DOHH2 (cell line): ENCODE measurements around the gene MYPN.

ENCODE experiments used
- H3F3A ChIP-seq: fragments of 200-600 bp; sonication (generic), shearing (Covaris generic); 2 replicates; pipeline ENCODE4 v1.6.0; 2016; ENCODE audit warnings: antibody characterized with exemption, mild to moderate bottlenecking; ENCODE audit not compliant: control insufficient read depth, insufficient read depth
- H3K27ac ChIP-seq: fragments of 200-600 bp; sonication (generic); 2 replicates; pipeline ENCODE4 v1.5.1; 2014; ENCODE audit warnings: low read depth, mild to moderate bottlenecking, low read length, moderate library complexity
- H3K27me3 ChIP-seq: fragments of 200-600 bp; sonication (generic); 2 replicates; pipeline ENCODE4 v1.6.1; 2014; ENCODE audit warnings: mild to moderate bottlenecking, low read length, mixed read lengths; ENCODE audit not compliant: control insufficient read depth
- H3K36me3 ChIP-seq: fragments of 200-600 bp; sonication (generic); 2 replicates; pipeline ENCODE4 v1.6.1; 2014; ENCODE audit warnings: mild to moderate bottlenecking, low read length, moderate library complexity, mixed read lengths; ENCODE audit not compliant: control insufficient read depth
- H3K4me1 ChIP-seq: fragments of 200-600 bp; sonication (generic); 2 replicates; pipeline ENCODE4 v1.6.1; 2014; ENCODE audit warnings: mild to moderate bottlenecking, low read length, mixed read lengths; ENCODE audit not compliant: control insufficient read depth
- H3K4me2 ChIP-seq: fragments of 200-600 bp; sonication (generic); 2 replicates; pipeline ENCODE4 v1.6.0; 2014; ENCODE audit warnings: mild to moderate bottlenecking, low read length, moderate library complexity
- H3K4me3 ChIP-seq: fragments of 200-600 bp; sonication (generic); 2 replicates; pipeline ENCODE4 v1.5.1; 2014; ENCODE audit warnings: mild to moderate bottlenecking, low read length, mixed read lengths
- H3K79me2 ChIP-seq: fragments of 200-600 bp; sonication (generic); 2 replicates; pipeline ENCODE4 v1.6.1; 2014; ENCODE audit warnings: mild to moderate bottlenecking, low read length, mixed read lengths; ENCODE audit not compliant: control insufficient read depth
- H3K9me2 ChIP-seq: fragments of 200-600 bp; sonication (generic); replicated peaks from 2 replicates; pipeline ENCODE4 v1.6.1; 2014; ENCODE audit warnings: mild to moderate bottlenecking, low read length, mixed read lengths; ENCODE audit not compliant: control insufficient read depth
- H3K9me3 ChIP-seq: fragments of 200-600 bp; sonication (generic); 2 replicates; pipeline ENCODE4 v1.6.1; 2014; ENCODE audit warnings: antibody characterized with exemption, low read length, mixed read lengths; ENCODE audit not compliant: control insufficient read depth, insufficient read depth
- H4K20me1 ChIP-seq: fragments of 200-600 bp; sonication (generic); 2 replicates; pipeline ENCODE4 v1.6.0; 2014; ENCODE audit warnings: low read depth, mild to moderate bottlenecking, antibody characterized with exemption, low read length, moderate library complexity; ENCODE audit not compliant: control insufficient read depth, insufficient read depth
- CTCF ChIP-seq: fragments of 200-600 bp; sonication (generic); IDR thresholded peaks from one replicate; pipeline ENCODE4 v1.5.1; 2014; ENCODE audit warnings: antibody characterized with exemption, mild to moderate bottlenecking, low read depth, low read length; ENCODE audit not compliant: poor library complexity, severe bottlenecking
- EZH2phosphoT487 ChIP-seq: fragments of 200-600 bp; sonication (generic); IDR thresholded peaks from 2 replicates; pipeline ENCODE4 v1.6.1; 2017; ENCODE audit warnings: borderline replicate concordance, mild to moderate bottlenecking, antibody characterized with exemption, low read length, moderate library complexity, mixed read lengths

The MYPN gene

GRCh38 chr10:68103261-68103878 is 5.9 kb upstream of the MYPN start:
- H3K36me3 ChIP-seq: no peaks in the 10 kb centered on the region
- H3K9me3 ChIP-seq: no peaks in the 10 kb centered on the region
- TF ChIP-seq EZH2phosphoT487 (no peak), CTCF (no peak)
- H3K27ac ChIP-seq: no peak overlapping the region
- H3K4me1 ChIP-seq: no peaks in the 10 kb centered on the region
- H3K79me2 ChIP-seq: no peaks in the 10 kb centered on the region
- H3F3A ChIP-seq: 0 out of 2 replicates have a peak, but pooled peaks cover 2% of the 10 kb centered on the region
- no peaks in the 10 kb centered on the region for H3K9me2 ChIP-seq
- H3K4me3 ChIP-seq: no peak overlapping the region
- H3K27me3 ChIP-seq: no peaks in the 10 kb centered on the region
- no peak overlapping the region for H3K4me2 ChIP-seq
- no peaks in the 10 kb centered on the region for H4K20me1 ChIP-seq

- Histone ChIP-seq H3K36me3 (no peaks in the 10 kb centered on the region), H3K79me2 (no peaks in the 10 kb centered on the region), H3K27ac (no peak overlapping the region)
Observed at GRCh38 chr10:68103901-68104300, 5.4 kb upstream of the MYPN start.

GRCh38 chr10:68105820-68106219 is 3.5 kb upstream of the MYPN start:
- no peaks in the 10 kb centered on the region for H3K9me3 ChIP-seq
- no peaks in the 10 kb centered on the region for H3K79me2 ChIP-seq
- no peaks in the 10 kb centered on the region for H3K36me3 ChIP-seq
- no peaks in the 10 kb centered on the region for H3K4me1 ChIP-seq
- H3F3A ChIP-seq: 0 out of 2 replicates have a peak, but pooled peaks cover 2% of the 10 kb centered on the region
- H3K9me2 ChIP-seq: no peaks in the 10 kb centered on the region
- H3K27me3 ChIP-seq: no peaks in the 10 kb centered on the region
- TF ChIP-seq CTCF: no peak
- no peak overlapping the region for H3K27ac ChIP-seq
- no peaks in the 10 kb centered on the region for H4K20me1 ChIP-seq
- H3K4me3 ChIP-seq: no peak overlapping the region
- H3K4me2 ChIP-seq: no peak overlapping the region

More at GRCh38 chr10:68103901-68104300, 5.4 kb upstream of the MYPN start:
- Histone ChIP-seq H3K4me3 (no peak overlapping the region), H3F3A (0 out of 2 replicates have a peak, but pooled peaks cover 2% of the 10 kb centered on the region), H3K27me3 (no peaks in the 10 kb centered on the region), H3K9me3 (no peaks in the 10 kb centered on the region), H3K4me1 (no peaks in the 10 kb centered on the region), H4K20me1 (no peaks in the 10 kb centered on the region), H3K9me2 (no peaks in the 10 kb centered on the region), H3K4me2 (no peak overlapping the region)
- TF ChIP-seq EZH2phosphoT487: no peak
- no peak for TF ChIP-seq CTCF
